WTC11 (cell line): ENCODE data around the gene SULT2B1. TPM values are rescaled to one million over a fixed set of nuclear protein-coding genes. Genes with fewer than 3 reads are reported as not detected.

Experiments
- ATAC-seq: fragments of 200-7000 bp; cut with Tn5 transposase; 2 replicates; pipeline ENCODE4 v1.10.0; 2021; ENCODE audit warnings: mild to moderate bottlenecking, moderate library complexity
- CTCF ChIA-PET: fragments of 300-600 bp; sonication (Branson Sonifier 250); formaldehyde crosslinking; loops from one replicate; lab custom pipeline; 2021; ENCODE audit warnings: antibody characterized with exemption; lab: Charles Lee
- POLR2A ChIA-PET: fragments of 350-600 bp; sonication (Branson Sonifier 250); formaldehyde crosslinking; loops from one replicate; lab custom pipeline; 2021; ENCODE audit warnings: antibody characterized with exemption; lab: Charles Lee
- DNase-seq: peaks from one replicate; pipeline ENCODE4 v3.0.0; 2021; ENCODE audit warnings: low spot score
- H3K27ac Mint-ChIP-seq: 2 replicates; pipeline ENCODE4 v1.8.0; 2021; ENCODE audit warnings: mixed read lengths
- H3K27me3 Mint-ChIP-seq: 2 replicates; pipeline ENCODE4 v1.8.0; 2021; ENCODE audit warnings: low read depth, mild to moderate bottlenecking, moderate library complexity, mixed read lengths
- H3K36me3 Mint-ChIP-seq: 2 replicates; pipeline ENCODE4 v1.8.0; 2021; ENCODE audit warnings: mixed read lengths
- H3K4me1 Mint-ChIP-seq: 2 replicates; pipeline ENCODE4 v1.8.0; 2022; ENCODE audit warnings: mixed read lengths
- H3K4me3 Mint-ChIP-seq: 2 replicates; pipeline ENCODE4 v1.8.0; 2021; ENCODE audit warnings: mild to moderate bottlenecking, moderate library complexity, mixed read lengths
- H3K9me3 Mint-ChIP-seq: 2 replicates; pipeline ENCODE4 v1.8.0; 2021; ENCODE audit warnings: mixed read lengths
- ARID4B ChIP-seq: sonication (generic); formaldehyde crosslinking; IDR thresholded peaks from 2 replicates; pipeline ENCODE4 v1.8.0; 2023; ENCODE audit warnings: missing genetic modification reagents, mild to moderate bottlenecking, borderline replicate concordance
- ATF1 ChIP-seq: sonication (generic); formaldehyde crosslinking; IDR thresholded peaks from 2 replicates; pipeline ENCODE4 v1.8.1; 2023; ENCODE audit warnings: mild to moderate bottlenecking, moderate library complexity, missing genetic modification reagents
- CBFB ChIP-seq: sonication (generic); formaldehyde crosslinking; IDR thresholded peaks from 2 replicates; pipeline ENCODE4 v1.8.1; 2022; ENCODE audit warnings: mild to moderate bottlenecking, low read depth, missing genetic modification reagents
- CDX4 ChIP-seq: fragments of 250-450 bp; sonication (Bioruptor Pico); IDR thresholded peaks from 2 replicates; pipeline ENCODE4 v1.9.0; 2021; ENCODE audit warnings: moderate library complexity, mild to moderate bottlenecking, inconsistent platforms, borderline replicate concordance
- CREM ChIP-seq: sonication (generic); formaldehyde crosslinking; IDR thresholded peaks from 2 replicates; pipeline ENCODE4 v1.8.1; 2022; ENCODE audit warnings: mild to moderate bottlenecking, missing genetic modification reagents, moderate library complexity
- E2F4 ChIP-seq: sonication (generic); formaldehyde crosslinking; IDR thresholded peaks from 2 replicates; pipeline ENCODE4 v1.8.1; 2022; ENCODE audit warnings: low read depth, mild to moderate bottlenecking, moderate library complexity, missing genetic modification reagents, borderline replicate concordance
- ETV6 ChIP-seq: sonication (generic); formaldehyde crosslinking; IDR thresholded peaks from 2 replicates; pipeline ENCODE4 v1.8.1; 2022; ENCODE audit warnings: mild to moderate bottlenecking, missing genetic modification reagents
- GABPB1 ChIP-seq: sonication (generic); formaldehyde crosslinking; IDR thresholded peaks from 2 replicates; pipeline ENCODE4 v1.8.1; 2023; ENCODE audit warnings: mild to moderate bottlenecking, missing genetic modification reagents
- MLX ChIP-seq: sonication (generic); formaldehyde crosslinking; IDR thresholded peaks from 2 replicates; pipeline ENCODE4 v1.8.1; 2023; ENCODE audit warnings: mild to moderate bottlenecking, missing genetic modification reagents, moderate library complexity
- MYBL2 ChIP-seq: sonication (generic); formaldehyde crosslinking; IDR thresholded peaks from 2 replicates; pipeline ENCODE4 v1.8.1; 2023; ENCODE audit warnings: mild to moderate bottlenecking, moderate library complexity, missing genetic modification reagents
- RELA ChIP-seq: sonication (generic); formaldehyde crosslinking; IDR thresholded peaks from 2 replicates; pipeline ENCODE4 v1.8.1; 2022; ENCODE audit warnings: missing genetic modification reagents, mild to moderate bottlenecking, borderline replicate concordance
- SP1 ChIP-seq: sonication (generic); formaldehyde crosslinking; conservative IDR thresholded peaks from 2 replicates; pipeline ENCODE4 v1.8.1; 2022; ENCODE audit warnings: missing genetic modification reagents
- STAT6 ChIP-seq: sonication (generic); formaldehyde crosslinking; conservative IDR thresholded peaks from 2 replicates; pipeline ENCODE4 v1.8.1; 2023; ENCODE audit warnings: mild to moderate bottlenecking, low read depth, missing genetic modification reagents, moderate library complexity
- TP53 ChIP-seq: sonication (generic); formaldehyde crosslinking; IDR thresholded peaks from 2 replicates; pipeline ENCODE4 v1.8.1; 2023; ENCODE audit warnings: mild to moderate bottlenecking, missing genetic modification reagents
- USF2 ChIP-seq: sonication (generic); formaldehyde crosslinking; IDR thresholded peaks from 2 replicates; pipeline ENCODE4 v1.8.1; 2023; ENCODE audit warnings: mild to moderate bottlenecking, missing genetic modification reagents, moderate library complexity
- ZNF121 ChIP-seq: sonication (generic); formaldehyde crosslinking; IDR thresholded peaks from 2 replicates; pipeline ENCODE4 v1.8.0; 2023; ENCODE audit warnings: missing genetic modification reagents
- ZNF317 ChIP-seq: sonication (generic); formaldehyde crosslinking; IDR thresholded peaks from 2 replicates; pipeline ENCODE4 v1.8.1; 2023; ENCODE audit warnings: low read depth, mild to moderate bottlenecking, moderate library complexity, missing genetic modification reagents, borderline replicate concordance
- ZNF396 ChIP-seq: fragments of 250-450 bp; sonication (Bioruptor Pico); IDR thresholded peaks from 2 replicates; pipeline ENCODE4 v1.8.0; 2021; ENCODE audit warnings: mild to moderate bottlenecking, moderate library complexity, borderline replicate concordance
- ZNF416 ChIP-seq: fragments of 250-450 bp; sonication (Bioruptor Pico); IDR thresholded peaks from 2 replicates; pipeline ENCODE4 v1.9.0; 2021; ENCODE audit warnings: mild to moderate bottlenecking, inconsistent platforms
- ZNF512 ChIP-seq: sonication (generic); formaldehyde crosslinking; IDR thresholded peaks from 2 replicates; pipeline ENCODE4 v1.8.1; 2022; ENCODE audit warnings: missing genetic modification reagents, borderline replicate concordance
- ZNF671 ChIP-seq: fragments of 250-450 bp; sonication (Bioruptor Pico); IDR thresholded peaks from 2 replicates; pipeline ENCODE4 v1.8.0; 2021; ENCODE audit warnings: mild to moderate bottlenecking
- total RNA-seq: library from RNA; stranded (reverse); gene quantifications from 3 replicates; pipeline ENCODE4 v1.2.3, GENCODE V29; 2021

Gene SULT2B1
- total RNA-seq, 1 experiment from 2014 or later: 0.96 TPM

- no peak; the same call in 1 of the 2 replicates for TF ChIP-seq ARID4B (CRISPR knock-in tag)
- TF ChIP-seq MLX (CRISPR knock-in tag): no peak
- TF ChIP-seq RELA (CRISPR knock-in tag): peak; percentile 77; the same call in 1 of the 2 replicates
- peak; percentile 58; the same call in 1 of the 2 replicates for TF ChIP-seq TP53 (CRISPR knock-in tag)
- TF ChIP-seq ETV6 (CRISPR knock-in tag): no peak
- no peak for TF ChIP-seq STAT6 (CRISPR knock-in tag)
- TF ChIP-seq ATF1 (CRISPR knock-in tag): no peak
- TF ChIP-seq ZNF396: no peak
- 0 out of 2 replicates have a peak, but pooled peaks have one; percentile 29 for TF ChIP-seq MYBL2 (CRISPR knock-in tag)
- peak; percentile 39; the same call in 1 of the 2 replicates for TF ChIP-seq USF2 (CRISPR knock-in tag)
- TF ChIP-seq ZNF317: no peak
- TF ChIP-seq CBFB: no peak
- TF ChIP-seq ZNF671: no peak
Measured at GRCh38 chr19:48630296-48631063, 78.5 kb downstream of the SULT2B1 start (continued).

- peaks cover 4% of the 10 kb centered on the region for H3K27me3 Mint-ChIP-seq
- TF ChIP-seq GABPB1 (CRISPR knock-in tag): no peak
- no peak for TF ChIP-seq SP1 (CRISPR knock-in tag)
- no peak for TF ChIP-seq ZNF416 (CRISPR knock-in tag)
- no peak for TF ChIP-seq CREM (CRISPR knock-in tag)
- no peak for TF ChIP-seq E2F4 (CRISPR knock-in tag)
- no peak for TF ChIP-seq MYBL2 (CRISPR knock-in tag)
- TF ChIP-seq ZNF512 (CRISPR knock-in tag): no peak
- no peak for TF ChIP-seq CDX4 (CRISPR knock-in tag)
- no peak for TF ChIP-seq ZNF121 (CRISPR knock-in tag)
- no peak for TF ChIP-seq USF2 (CRISPR knock-in tag)
Measured at GRCh38 chr19:48631225-48631624, 79.3 kb downstream of the SULT2B1 start.

More at GRCh38 chr19:48631225-48631624, 79.3 kb downstream of the SULT2B1 start:
- H3K4me1 Mint-ChIP-seq: peaks cover 34% of the 10 kb centered on the region
- ChIA-PET POLR2A (interaction anchor here (0.7 to 3.4 kb wide), 10 partner anchors 8 to 363 kb away, joined by 3 to 23 read pairs (median 6); partner anchors contain the start of genes CA11, FAM83E, RPL18 and RUVBL2), CTCF (interaction anchor here (0.6 to 3.0 kb wide), 13 partner anchors 9 to 362 kb away, joined by 3 to 20 read pairs (median 6); partner anchors contain the start of genes CA11, FAM83E, RPL18 and RUVBL2)
- H3K9me3 Mint-ChIP-seq: no peaks in the 10 kb centered on the region
- H3K4me3 Mint-ChIP-seq: peak overlapping the region; percentile 71
- DNase-seq (no peak), ATAC-seq (no peak)
- H3K27ac Mint-ChIP-seq: no peak overlapping the region
- no peaks in the 10 kb centered on the region for H3K36me3 Mint-ChIP-seq
